AG08396 (cell line): ENCODE measurements around the gene HSPA4L.

Source experiments
- DNase-seq: peaks from one replicate; pipeline ENCODE4 v3.0.0; 2012; ENCODE audit warnings: low spot score, mixed read lengths

Gene HSPA4L

DNA sequence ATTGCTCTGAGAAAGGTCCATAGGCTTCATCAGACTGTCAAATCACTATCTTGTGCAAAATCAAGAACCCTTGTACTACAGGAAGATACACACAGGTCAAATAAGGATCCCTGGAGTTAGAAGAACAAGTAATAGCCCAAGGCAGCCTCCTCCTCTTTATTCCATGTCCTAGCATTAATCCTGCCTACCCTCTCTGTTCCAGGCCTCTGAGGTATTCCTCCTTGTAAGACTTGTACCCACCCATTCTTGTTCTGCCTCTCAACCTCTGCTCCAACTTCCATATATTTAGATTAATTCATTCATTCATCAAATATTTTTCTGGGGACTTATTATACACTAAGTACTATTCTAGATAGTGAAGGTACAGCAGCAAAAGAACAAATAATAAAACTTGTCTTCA lies 88.2 kb downstream of the HSPA4L start:
- no peak for DNase-seq

DNA sequence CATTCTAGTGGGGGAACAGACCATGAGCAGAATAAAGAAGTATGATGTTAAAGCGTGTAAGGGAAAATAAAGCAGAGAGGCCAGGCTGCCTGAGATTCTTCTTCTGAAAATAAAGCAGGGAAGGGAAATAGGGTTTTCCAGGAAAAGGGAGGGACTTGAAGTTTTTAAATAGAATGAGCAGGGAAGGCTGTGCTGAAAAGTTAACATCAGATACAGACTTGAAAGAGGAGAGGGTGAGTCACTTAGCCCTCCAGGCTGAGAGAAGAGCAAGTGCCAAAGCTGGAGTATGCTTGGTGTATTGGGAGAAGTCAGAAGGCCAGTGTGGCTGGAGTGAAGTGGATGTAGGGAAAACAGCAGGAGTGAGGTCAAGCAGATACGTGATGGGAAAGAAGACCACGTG lies 88.6 kb downstream of the HSPA4L start:
- peak; percentile 48 for DNase-seq

DNA sequence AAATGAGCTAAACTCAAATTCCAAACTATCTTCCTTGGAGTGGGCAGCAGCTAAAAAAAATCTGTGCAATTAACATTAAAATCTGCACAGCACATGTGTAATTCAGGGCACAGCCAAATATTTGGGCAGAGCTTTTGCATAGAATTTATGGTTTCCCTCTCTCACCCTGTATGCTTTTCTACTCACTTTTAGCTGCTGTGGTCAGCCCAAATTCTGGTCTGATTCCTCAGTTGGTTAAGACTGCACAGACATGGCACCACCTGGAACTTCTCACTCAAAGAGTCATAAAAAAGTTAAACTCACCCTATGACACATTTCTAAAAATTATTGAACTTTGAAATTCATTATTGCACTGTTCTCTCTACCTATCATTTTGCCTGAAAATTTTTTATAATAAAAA lies 93.7 kb downstream of the HSPA4L start:
- DNase-seq: no peak

DNA sequence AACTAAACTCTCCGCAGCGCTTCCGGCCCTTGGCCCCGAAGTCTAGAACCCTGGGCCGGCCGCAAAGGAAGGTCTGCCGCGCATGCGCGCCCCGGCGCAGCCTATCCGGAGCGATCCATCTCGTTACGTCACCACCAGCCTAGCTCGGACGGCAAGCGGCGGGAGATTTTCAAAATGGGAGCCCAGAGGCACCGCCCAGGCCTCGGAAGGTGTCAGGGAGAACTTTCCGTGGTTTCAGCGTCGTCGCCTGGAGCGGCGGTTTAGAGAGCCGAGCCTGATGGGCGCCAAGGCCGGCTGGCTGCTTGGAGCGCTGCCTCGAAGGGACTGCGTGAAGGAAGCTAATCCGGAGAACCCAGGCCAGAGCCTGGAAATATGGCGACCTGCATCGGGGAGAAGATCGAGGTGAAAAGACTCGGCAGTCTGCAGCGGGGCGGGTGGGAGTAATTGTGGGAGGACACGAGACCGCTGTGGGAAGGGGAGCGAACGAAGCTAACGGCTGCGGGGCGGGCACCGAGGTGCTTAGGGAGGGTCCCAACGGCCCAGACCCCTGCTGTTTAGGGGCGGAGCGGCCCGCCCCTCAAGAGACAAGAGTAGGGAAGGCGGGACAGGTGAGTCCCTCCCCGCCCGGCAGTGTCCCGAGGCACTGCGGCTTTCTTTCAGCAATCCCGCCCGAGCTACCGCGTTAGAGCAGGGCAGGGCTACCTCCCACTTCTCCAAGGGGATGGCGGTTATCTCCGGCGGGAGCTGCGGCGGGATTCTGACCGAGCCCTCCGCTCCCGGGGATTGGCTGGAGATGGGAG lies 98.8 kb downstream of the HSPA4L start, which contains the start of gene PLK4:
PLK4 (plus strand) TSS at position 131 of the 800 bp plus-strand sequence; CDS start at position 373, 242 bp downstream.
- DNase-seq: peak; percentile 96

DNA sequence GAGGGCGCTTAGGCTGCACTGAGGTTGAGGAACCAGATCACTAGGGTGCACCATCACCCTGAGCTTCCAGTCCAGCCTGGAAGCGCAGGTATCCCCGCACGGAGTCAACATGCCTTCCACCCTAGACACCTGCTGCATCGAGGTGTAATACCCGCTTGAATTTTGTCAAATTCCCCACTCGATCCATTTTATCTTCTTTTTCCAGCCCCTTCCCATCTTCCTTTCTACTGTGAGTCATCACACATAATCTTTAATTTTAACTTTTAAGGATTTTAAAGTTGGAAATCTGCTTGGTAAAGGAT lies 99.4 kb downstream of the HSPA4L start:
- no peak for DNase-seq

DNA sequence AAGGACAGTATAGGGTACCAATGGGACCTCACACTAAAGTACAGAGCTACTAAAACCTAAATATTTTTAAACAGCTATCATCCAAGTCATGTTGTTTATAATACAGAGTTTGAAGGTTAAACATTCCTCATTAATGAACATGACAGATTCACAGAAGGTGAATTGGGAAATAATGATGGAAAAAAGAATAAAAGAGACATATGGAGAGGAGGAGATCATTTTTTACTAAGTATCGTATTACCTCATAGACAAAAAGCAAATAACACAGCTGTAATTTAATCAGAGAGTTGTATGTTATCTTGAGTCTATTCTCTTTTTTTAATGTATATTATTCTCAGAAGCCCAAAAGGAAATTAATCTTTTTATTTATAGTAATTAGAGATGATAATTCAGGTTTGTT lies 106.4 kb downstream of the HSPA4L start:
- no peak for DNase-seq

DNA sequence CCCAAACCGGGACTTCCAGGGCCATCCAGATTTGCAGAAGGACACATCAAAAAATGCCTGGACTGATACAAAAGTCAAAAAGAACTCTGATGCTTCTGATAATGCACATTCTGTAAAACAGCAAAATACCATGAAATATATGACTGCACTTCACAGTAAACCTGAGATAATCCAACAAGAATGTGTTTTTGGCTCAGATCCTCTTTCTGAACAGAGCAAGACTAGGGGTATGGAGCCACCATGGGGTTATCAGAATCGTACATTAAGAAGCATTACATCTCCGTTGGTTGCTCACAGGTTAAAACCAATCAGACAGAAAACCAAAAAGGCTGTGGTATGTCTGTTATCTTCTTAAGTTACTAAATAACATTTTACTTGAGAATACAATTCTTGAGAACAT lies 107.8 kb downstream of the HSPA4L start:
- DNase-seq: no peak
